EL (cell line): ENCODE measurements around the gene ADAMTS19.
A peak's percentile ranks its signal among the peaks of the same experiment; 100 is the strongest.
"Not testable (repeated sequence)": the region's sequence is repeated elsewhere in the genome, so short reads cannot be mapped to it uniquely, and the experiment has no call there.

Source experiments
- DNase-seq: peaks from one replicate; pipeline ENCODE4 v3.0.0-alpha.2; 2016

The ADAMTS19 gene

DNA sequence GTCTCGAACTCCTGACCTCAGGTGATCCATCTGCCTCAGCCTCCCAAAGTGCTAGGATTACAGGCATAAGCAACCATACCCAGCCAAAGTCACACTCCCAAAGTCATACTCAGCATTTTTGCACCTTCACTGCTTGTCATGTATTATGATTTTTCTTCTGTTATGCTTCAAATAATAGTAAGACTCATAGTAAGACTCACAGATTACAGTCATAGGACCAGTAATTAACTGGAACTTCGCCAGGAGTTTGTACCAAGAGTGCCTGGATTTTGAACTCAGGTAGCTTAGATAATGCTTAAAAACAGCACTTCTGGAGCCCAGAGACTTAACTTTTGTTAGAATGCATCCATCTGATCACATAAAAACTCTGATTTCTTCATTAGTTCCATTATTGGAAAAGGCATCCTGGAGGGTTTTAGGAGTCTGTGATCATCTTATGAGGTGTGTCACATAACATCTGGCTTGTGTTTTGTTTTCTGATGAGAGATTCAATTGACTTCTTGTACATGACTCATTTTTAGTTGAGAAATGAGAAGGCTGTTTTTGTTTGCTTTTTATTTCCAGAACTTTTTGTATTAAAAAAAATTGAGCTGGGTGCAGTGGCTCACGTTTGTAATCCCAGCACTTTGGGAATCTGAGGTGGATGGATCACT, 131.5 kb downstream of the ADAMTS19 start:
- DNase-seq = no peak

DNA sequence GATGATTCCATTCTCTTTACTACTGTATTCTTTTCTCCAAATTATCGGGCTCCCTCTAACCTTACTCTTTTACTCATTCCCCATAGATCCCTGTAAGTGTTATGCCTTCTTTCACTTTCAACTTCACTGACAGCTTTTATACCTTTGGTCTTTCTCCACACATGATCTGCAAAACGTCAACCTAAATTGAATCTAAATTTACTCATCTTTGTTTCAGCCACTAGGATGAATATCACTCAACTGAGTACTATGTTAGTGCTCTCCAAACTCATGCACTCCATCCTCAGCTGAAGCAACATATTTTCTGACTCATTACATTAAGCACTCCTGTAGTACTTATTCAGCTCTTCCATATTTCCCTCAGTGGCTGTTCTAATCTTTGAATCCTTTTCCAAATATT, 133.4 kb downstream of the ADAMTS19 start:
- DNase-seq = no peak

DNA sequence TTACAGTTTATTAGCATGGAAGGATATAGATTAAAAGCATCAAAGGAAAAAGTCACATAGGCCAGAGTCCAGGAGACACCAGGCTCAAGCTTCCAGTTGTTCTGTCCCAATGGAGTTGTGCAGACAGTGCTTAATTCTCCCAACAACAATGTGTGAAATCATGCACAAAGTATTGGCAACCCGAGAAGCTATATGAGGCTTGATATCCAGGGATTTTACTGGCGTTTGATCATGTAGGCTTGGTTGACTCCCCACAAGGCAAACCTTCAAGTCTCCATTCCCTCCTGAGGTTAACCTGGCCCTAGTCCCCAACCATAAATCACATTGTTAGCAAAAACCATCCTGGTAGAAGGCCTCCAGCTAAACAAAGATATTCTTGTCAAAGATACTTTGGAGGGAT, 141.5 kb downstream of the ADAMTS19 start:
- no peak for DNase-seq

DNA sequence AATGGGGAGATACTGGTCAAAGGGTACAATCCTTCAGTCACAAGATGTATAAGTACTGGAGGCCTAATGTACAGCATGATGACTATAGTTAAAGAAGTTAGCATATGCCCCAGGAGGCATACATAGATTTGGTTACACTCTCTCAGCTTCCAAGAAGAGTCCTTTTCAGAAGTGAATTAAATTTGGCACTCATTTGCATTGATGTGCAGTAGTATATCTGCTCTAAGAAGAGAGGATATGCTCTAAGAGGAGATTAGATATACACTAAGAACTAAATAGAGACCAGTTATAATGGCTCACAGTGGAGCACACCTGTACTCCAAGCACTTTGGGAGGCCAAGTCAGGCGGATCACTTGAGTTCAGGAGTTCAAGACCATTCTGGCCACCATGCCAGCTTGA, 148.3 kb downstream of the ADAMTS19 start:
- no peak for DNase-seq

DNA sequence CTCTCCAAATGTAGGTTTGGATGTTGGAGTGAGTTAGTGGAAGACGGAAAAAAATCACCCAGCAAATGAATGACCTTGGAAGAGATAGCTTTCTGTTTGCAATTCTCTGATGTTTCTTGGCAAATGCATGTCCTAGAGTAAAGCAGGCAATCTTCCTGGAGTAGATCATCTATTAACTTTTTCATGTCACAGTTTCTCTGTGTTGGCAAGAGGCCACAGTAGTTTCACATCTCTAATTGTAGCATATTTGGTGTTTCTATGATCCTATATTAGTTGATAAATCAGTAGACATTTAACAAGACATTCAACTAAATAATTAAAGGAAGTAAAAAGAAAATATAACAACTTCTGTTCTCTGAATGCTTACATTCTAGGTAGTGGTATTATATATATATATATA, 149.6 kb downstream of the ADAMTS19 start:
- DNase-seq = no peak

DNA sequence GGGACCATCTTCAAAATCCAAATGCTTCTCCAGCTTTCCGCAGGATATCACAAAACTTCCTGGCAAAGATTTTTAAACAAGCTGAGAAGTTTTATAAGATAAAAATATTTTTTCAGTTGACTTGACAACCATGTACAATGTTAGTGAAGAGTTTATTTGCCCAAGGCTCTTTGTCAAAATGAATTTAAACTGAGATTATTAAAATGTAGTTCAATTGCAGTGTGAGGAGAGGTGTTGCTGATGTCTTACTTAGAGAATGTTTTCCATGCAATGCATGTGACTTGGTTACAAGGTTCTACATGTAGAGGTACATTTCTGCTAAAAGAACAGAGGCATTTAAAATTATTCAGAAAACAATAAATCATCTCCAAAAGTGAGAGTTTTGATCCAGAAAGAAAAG, 156.4 kb downstream of the ADAMTS19 start:
- DNase-seq = no peak

DNA sequence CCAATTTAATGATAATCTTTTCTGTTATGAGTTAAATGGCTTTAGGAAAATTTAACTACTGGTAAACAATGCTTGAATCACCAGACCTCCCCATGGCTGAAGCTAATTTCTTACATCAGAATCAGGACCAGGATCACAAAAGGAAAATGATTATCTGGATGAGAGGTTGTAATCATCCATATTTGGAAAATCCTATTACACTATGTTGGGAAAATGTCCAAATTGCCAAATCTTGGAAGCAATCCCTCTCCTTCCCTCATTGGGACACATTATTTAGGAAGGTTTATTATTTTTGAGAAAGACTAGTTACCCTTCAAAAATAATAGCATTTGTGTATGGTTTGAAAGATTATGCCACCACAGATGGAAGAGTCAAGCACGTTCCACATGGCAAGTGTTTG, 157.1 kb downstream of the ADAMTS19 start:
- DNase-seq = no peak

DNA sequence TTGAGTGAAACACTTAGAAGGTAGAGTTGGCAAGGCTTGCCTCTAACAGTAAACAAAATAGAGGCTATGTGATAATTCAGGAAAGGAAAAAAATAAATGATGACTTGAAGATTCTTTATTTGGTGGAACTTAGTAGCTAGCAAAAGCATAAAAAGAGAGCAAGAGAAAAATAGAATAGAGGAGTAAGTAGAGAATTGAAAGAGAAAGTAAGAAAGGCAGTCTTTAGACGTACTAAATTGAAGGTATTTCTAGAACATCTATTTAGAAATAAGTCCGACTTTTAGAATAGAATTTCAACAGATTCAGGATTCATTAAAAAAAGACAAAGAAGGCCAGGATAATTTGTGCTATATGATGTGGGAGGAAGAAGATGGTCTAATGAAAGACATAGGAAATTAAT, 159.7 kb downstream of the ADAMTS19 start:
- no peak for DNase-seq

DNA sequence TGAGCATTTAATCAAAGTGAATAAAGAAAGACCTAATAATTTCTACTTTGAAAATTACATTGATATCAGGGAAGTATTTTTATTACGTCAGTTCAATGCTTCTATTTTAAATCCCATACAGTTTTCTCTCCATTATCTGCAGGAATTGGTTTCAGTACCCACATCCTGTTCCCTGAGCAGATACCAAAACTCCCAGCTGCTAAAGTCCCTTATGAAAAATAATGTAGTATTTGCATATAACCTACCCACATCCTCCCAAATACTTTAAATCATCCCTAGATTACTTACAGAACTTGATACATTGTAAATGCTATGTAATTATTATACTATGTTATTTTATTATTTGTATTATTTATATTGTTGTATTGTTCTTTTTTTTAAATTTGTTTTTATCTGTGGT, 162.4 kb downstream of the ADAMTS19 start:
- no peak for DNase-seq

DNA sequence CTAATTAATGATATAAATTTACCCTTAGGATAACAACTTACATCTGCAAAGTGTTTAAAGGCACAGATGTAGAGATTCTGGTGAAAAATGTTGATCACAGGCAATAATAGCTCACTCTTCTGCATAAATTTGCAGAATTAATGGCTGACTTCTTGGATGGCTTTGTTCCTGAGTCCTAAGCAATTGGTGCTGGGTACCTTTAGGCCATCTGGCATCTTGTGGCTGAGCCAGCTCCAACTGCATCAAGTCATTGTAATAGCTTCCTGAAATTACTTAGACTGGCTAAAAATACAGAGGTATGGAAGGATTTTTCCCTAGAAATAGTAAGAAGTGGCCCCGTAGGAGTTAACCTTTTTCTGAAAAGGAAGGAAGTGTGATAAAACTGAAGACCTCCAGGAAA, 169.5 kb downstream of the ADAMTS19 start:
- DNase-seq = no peak

DNA sequence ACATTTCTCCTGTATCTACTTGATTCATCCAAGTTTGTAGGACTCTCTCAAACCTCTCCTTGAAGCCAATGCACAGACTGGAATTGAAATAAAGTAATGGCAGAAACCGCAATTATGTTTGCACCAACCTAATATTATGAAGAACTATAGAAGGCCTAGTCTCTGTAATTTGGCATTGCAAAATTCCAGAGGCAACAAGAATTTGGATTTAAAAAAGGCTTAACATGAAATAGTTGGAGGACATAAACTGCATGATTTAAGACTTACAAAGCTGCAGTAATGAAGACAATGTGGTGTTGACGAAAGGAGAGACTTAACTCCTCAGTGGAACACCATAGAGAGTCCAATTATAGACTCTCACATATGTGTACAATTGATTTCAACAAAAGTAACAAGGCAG, 170.0 kb downstream of the ADAMTS19 start:
- no peak for DNase-seq

DNA sequence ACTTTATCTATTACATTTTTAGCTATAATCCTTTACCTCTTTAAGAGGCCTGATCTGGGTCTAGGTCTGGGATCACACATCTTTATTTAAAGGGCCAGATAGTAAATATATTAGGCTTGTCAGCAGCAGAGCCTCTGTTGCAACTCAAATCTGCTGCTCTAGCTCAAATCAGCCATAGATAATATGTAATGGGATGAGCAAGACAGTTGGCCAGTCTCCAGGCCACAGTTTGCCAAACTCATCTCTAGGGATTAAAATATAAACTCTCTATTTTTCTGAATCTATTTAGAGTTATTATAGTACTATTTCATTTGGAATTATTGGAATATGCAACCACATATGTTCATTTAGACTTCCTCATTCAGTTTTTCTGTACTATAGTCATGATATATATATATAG, 171.9 kb downstream of the ADAMTS19 start:
- peak; percentile 1 for DNase-seq

DNA sequence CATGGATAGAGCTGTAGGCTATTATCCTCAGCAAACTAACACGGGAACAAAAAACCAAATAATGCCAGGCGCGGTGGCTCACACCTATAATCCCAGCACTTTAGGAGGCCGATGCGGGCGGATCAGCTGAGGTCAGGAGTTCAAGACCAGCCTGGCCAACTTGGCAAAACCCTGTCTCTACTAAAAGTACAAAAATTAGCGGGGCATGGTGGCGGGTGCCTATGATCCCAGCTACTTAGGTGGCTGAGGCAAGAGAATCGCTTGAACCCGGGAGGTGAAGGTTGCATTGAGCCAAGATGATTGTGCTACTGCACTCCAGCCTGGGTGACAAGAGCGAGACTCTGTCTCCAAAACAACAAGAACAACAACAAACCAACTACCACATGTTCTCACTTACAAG, 177.4 kb downstream of the ADAMTS19 start:
- DNase-seq = not testable (repeated sequence)

DNA sequence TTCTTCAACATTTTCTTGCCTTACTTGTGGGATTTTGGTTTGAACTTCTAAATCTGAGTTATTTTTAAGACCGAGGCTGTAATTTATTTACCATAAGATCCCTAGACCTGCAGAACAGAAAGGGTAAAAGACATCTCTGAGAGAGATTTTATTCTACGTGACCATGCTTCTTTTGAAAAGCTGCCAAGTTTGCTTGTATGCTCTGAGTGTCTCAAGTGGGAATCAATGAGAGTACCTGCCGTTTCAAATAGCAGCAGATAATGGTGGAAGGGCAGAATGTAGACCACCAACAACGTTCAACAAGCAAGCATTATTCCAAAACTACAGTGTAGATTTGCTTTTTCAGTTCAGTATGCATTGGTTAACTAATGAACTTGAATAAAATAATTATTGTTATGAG, 179.2 kb downstream of the ADAMTS19 start:
- no peak for DNase-seq

DNA sequence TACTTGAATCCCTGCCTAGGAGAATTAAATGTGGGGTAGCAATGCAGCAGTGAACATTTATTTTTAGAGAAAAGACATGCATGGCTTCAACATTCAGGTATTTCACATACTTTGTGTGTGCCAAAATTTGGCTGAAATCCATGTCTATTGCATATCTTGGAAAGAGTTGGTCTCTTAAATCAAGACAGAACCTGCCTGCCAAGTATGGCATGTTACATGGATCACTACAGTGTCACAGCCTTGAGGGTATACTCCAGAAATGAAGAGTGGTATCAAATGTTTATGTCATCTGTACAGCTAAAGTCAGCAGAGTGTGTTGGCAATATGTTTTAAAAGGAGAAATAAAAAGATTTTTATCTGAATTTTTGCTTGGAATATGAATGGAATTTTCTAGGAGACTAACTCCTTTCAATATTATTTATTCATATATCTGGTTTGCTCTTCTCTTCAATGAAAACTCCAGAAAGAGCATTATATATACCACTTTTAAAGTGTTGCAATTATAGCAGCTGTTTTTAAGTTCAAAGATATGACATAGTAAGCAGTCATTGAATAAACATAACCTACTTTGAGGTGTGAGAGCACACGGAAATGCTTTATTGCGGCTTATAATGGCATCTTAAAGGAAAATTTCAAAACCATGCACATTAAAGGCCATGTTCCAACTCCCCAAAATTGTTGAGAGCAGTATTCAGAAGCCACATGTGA, 192.4 kb downstream of the ADAMTS19 start:
- no peak for DNase-seq

DNA sequence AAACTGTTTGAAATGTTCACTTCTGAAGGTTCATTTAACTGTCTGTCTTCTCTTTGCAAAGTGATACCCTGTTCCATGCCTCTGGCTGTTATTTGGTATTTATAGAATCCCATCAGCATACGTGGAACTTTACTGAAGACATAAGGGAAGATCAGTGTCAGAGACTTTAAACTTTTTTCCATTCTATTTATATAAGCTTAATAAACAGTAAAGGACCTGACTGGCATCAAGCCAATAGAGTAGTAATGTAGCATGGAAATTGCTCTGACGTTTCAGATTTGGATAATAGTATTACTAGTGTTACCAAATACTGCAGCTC, 192.9 kb downstream of the ADAMTS19 start:
- DNase-seq = no peak

DNA sequence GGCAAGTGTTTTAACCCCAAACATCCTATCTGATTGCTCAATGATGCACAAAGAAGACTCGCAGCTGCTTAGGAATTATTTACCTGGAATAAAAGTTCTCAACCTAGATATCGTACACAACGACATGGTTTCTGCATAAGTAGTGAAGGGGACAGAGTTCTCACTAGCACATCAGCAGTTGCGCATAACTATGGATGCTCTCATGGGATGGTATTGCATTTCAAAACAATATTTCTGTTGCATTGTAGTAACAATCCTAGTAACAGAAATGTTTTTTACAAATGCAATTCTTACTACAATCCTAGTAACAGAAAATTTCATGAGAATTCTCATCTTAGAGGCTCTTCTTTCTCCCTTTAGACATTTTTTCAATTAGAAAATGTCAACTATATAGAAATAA, 193.3 kb downstream of the ADAMTS19 start:
- DNase-seq = no peak

DNA sequence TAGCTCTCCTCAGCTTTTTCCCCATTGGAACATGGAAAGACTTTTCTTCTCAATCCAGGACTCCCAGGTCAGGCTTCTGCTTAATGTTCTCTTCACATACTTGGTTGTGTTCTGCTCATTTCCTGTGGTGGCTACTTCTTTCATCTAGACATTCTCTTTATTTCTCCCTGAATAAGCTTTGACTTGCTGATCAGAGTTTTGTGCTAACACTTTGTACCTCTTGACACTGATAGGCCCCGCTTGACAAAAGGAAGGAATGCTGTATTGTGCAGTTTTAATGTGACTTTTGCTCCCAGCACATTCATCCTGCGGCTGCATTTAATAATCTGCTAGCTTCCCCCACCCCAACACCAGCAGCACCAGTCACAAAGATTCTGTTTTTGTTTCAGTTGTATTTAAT, 196.9 kb downstream of the ADAMTS19 start:
- no peak for DNase-seq

DNA sequence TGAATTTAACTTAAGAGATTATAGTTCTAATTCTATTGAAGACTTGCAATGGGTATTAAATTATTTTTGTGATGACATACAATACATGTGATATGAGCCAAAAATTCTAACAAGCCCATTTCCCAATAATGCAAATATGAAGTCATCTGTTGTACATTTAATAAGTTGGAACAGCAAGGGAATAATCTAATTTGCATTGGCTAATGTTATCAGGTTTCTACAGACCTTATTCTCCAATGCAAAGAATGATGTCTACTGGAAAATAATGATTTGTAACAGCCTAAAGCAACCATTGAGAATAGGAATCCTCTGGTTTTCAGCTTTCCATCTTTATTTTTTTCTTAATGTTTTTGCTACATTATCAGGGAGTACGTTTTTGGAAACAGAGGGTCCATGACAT, 198.7 kb downstream of the ADAMTS19 start:
- DNase-seq = no peak

DNA sequence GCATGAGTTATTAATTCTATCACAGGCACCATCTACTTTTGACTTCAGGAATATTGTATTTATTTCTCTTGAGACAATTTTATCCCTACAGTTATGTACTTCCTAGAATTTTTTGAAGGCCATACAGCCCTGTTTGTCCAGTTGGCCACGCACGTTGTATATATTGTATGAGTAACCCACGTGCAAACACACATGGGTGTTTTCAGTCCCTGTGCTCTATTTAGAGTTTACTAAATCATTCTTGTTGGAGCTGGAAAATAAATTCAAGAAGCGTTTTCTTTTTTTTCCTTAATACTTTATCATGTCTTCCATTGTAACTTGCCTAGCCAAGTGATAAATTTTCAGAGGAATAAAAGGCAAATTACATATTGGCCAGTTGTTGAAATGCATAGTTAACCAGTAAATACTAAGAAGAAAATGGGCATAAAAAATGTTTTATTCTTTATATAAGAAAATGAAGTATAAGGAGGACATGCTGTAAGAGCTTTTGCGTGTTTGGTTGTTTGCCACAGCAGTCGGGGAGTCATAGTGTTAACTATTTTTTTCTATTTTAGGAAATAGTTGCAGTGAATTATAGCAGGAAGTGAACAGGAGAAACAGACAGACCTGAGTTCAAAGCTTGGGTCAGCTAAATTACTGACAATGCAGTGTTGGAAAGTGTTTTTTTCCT, 201.4 kb downstream of the ADAMTS19 start:
- no peak for DNase-seq

DNA sequence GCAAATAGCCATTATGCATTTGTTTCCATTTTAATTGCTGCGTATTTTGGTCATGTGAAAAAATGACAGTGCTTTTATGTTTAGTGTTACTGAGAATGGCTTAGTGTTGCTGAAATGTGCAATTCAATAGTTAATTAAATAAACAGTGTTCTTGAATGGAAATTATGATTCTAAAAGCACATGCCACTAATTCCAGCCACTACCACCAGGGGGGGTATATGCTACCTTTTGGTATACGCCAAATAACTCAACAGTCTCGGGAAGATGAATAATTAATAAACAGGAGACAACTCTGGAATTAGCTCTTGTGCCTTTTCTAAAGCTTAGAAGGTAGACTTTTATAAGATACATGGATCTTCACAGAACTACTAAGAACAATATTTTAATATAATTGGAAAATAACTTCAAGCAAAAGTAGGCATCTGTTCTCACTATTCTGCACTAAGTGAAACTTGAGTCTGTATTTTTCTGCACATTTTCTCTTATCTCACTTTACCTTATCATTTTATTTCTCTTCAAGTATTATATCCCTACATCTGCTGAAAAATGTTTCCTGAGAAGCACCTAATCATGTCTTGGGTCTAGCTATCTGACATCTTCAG, 204.3 kb downstream of the ADAMTS19 start:
- peak; percentile 52 for DNase-seq

DNA sequence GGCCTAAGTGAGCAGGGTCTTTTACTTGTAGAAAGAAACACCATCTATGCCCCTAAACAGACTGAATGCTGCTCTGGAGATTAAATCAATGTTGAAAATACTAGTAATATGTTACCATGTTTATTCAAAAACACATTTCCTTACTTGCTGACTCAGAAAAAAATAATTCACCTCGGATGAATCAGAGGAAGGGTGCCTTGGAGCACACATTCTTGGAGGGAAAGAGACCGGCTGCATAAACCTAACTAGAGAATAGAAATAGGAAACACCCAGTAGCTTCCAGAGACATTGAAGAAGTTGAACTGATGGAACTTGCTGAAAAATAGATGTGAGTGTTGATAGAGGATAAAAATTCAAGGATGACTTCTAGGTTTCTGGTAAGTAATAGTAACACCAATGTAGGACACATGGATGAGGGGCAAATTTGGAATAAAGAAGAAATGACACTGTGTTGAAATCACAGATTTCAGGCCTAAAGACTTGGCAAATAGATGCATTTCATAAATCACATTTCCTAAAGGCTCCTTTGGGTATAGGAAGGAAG, 210.9 kb downstream of the ADAMTS19 start:
- DNase-seq = peak; percentile 81

DNA sequence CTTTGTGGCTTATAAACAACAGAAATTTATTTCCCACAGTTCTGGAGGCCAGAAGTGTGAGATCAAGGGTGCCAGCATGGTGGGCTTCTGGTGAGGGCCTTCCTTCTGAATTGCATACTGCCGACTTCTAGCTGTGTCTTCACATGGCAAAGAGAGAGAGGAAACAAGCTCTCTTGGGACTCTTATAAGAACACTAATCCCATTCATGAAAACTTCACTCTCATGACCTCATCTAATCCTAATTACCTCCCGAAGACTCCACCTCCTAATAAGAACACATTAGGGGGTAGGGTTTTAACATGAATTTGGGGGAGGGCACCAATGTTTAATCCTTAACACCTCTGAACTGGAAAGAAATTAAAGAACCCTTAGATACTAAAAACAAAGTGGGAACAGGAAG, 211.9 kb downstream of the ADAMTS19 start:
- no peak for DNase-seq

DNA sequence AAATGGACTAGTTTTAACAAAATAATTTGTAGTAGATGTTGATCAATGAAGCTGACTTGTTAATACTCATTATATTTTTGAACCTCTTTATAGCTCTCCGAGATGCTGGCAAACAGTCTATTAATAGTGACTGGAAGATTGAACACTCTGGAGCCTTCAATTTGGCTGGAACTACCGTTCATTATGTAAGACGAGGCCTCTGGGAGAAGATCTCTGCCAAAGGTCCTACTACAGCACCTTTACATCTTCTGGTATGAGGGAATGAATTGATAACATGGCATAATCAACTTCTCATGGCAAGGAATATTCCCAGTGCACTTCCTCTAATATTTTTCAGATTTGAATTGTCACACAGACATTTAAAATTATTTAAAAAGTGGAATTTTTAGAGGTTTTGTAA, 219.6 kb downstream of the ADAMTS19 start:
- no peak for DNase-seq
